Right renal pelvis (tissue), 4 donors: Measurements from ENCODE around the gene NEK10. TPM values are rescaled to one million over a fixed set of nuclear protein-coding genes. Genes with fewer than 3 reads are reported as not detected.
"Not testable (repeated sequence)": the region's sequence is repeated elsewhere in the genome, so short reads cannot be mapped to it uniquely, and the experiment has no call there.

ENCODE experiments used
- DNase-seq, 4 donors: peaks; one replicate each; pipeline ENCODE4 v3.0.0-alpha.2; 2013; ENCODE audit warnings: low read depth in 4 of 4, low spot score in 3 of 4, missing footprints in 1 of 4
- polyA plus RNA-seq, 4 donors: library from polyadenylated mRNA; unstranded; fragments of 120-200 nt; gene quantifications; one replicate each; pipeline ENCODE4 v1.2.1, GENCODE V29; 2013; ENCODE audit not compliant: insufficient read length in 4 of 4

NEK10 gene
- polyA plus RNA-seq, 4 donors = 1.7 to 1.9 (median 1.8) TPM

GRCh38 chr3:27317096-27317495, 52.1 kb downstream of the NEK10 start:
- no peak for DNase-seq

GRCh38 chr3:27315003-27315402, 54.2 kb downstream of the NEK10 start:
- no peak for DNase-seq

GRCh38 chr3:27312044-27312668, 57.0 kb downstream of the NEK10 start:
- DNase-seq = peak; percentile 25 to 52 (median 41)

- DNase-seq = no peak
Measured at GRCh38 chr3:27311400-27311799, 57.8 kb downstream of the NEK10 start.

- DNase-seq = no peak
Measured at GRCh38 chr3:27310688-27311087, 58.5 kb downstream of the NEK10 start.

GRCh38 chr3:27307566-27307965, 61.6 kb downstream of the NEK10 start:
- no peak for DNase-seq

- no peak for DNase-seq
Measured at GRCh38 chr3:27302891-27303290, 66.3 kb downstream of the NEK10 start.

GRCh38 chr3:27298981-27299380, 70.2 kb downstream of the NEK10 start:
- not testable (repeated sequence) for DNase-seq

GRCh38 chr3:27293939-27294338, 75.2 kb downstream of the NEK10 start:
- DNase-seq = no peak

- DNase-seq = no peak
Measured at GRCh38 chr3:27290760-27291159, 78.4 kb downstream of the NEK10 start.

- DNase-seq = no peak
Measured at GRCh38 chr3:27289769-27290413, 79.3 kb downstream of the NEK10 start.

- no peak for DNase-seq
Measured at GRCh38 chr3:27287052-27287451, 82.1 kb downstream of the NEK10 start.

GRCh38 chr3:27286467-27286866, 82.7 kb downstream of the NEK10 start:
- DNase-seq = not testable (repeated sequence)

- no peak for DNase-seq
Measured at GRCh38 chr3:27285668-27286067, 83.5 kb downstream of the NEK10 start.

GRCh38 chr3:27281671-27282150, 87.5 kb downstream of the NEK10 start:
- DNase-seq = no peak

- no peak for DNase-seq
Measured at GRCh38 chr3:27279123-27279522, 90.1 kb downstream of the NEK10 start.

GRCh38 chr3:27278383-27279055, 90.7 kb downstream of the NEK10 start:
- DNase-seq = no peak

- DNase-seq = no peak
Measured at GRCh38 chr3:27275441-27275990, 93.7 kb downstream of the NEK10 start.

- DNase-seq = no peak
Measured at GRCh38 chr3:27271890-27272289, 97.3 kb downstream of the NEK10 start.

- no peak for DNase-seq
Measured at GRCh38 chr3:27254896-27255295, 114.3 kb downstream of the NEK10 start.

- peak in 2 of 4 donors; percentile 5 to 10 for DNase-seq
Measured at GRCh38 chr3:27253831-27254230, 115.4 kb downstream of the NEK10 start.
